GM18907 (cell line): ENCODE measurements around the gene SMCO2.
"Not testable (repeated sequence)": the region's sequence is repeated elsewhere in the genome, so short reads cannot be mapped to it uniquely, and the experiment has no call there.

Experiments
- ATAC-seq: cut with Tn5 transposase; IDR thresholded peaks from one replicate; pipeline ENCODE4 v1.9.1; 2021; ENCODE audit warnings: mild to moderate bottlenecking, moderate library complexity; ENCODE audit not compliant: unreplicated experiment

SMCO2 gene

GRCh38 chr12:27523642-27524493 lies 77.3 kb downstream of the SMCO2 start, which contains the start of gene PPFIBP1:
Gene PPFIBP1 (plus strand): TSS chr12:27524206. CDS start chr12:27633397, 109,191 bp downstream.
- peak; percentile 96 for ATAC-seq

GRCh38 chr12:27524494-27524835 lies 77.9 kb downstream of the SMCO2 start:
- ATAC-seq = no peak

- no peak for ATAC-seq
Measured at GRCh38 chr12:27524839-27525753, 78.6 kb downstream of the SMCO2 start.

DNA sequence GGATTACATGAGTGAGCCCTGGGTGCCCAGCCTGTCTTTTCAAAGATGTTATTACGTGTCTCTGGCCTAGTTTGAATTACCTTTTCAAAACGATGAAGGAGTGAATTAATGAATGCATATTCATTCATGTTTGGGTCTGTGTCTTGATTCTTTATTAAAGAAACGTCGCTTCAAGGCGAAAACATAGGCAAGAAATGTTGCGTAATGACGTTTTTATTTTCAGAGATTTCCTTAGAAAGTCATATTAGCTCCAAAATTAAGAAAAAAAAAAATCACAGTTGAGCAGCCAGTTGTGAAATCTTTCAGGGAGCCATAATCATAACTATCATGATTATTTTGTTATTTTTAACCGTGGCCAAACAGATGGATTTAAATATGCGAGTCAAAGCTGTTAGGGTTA lies 81.0 kb downstream of the SMCO2 start:
- ATAC-seq = no peak

DNA sequence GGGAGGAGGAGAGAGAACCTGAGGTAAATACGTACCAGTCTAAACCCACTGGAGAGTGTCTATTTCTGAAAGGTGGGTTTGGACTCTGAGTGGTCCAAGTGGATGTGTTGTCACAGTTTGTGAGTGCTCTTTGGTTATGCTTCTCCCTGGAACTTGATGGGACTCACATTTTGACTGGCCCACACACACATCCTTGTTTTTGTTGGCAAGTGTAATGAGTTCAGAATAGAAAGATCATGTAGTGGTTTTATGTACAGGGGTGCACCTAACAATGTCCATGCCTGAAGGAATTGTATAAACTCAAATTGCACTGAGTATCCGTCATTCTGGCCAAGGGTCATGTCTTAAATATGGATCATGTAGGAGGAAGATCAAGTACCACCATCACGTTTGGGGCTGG lies 82.3 kb downstream of the SMCO2 start:
- ATAC-seq = no peak

DNA sequence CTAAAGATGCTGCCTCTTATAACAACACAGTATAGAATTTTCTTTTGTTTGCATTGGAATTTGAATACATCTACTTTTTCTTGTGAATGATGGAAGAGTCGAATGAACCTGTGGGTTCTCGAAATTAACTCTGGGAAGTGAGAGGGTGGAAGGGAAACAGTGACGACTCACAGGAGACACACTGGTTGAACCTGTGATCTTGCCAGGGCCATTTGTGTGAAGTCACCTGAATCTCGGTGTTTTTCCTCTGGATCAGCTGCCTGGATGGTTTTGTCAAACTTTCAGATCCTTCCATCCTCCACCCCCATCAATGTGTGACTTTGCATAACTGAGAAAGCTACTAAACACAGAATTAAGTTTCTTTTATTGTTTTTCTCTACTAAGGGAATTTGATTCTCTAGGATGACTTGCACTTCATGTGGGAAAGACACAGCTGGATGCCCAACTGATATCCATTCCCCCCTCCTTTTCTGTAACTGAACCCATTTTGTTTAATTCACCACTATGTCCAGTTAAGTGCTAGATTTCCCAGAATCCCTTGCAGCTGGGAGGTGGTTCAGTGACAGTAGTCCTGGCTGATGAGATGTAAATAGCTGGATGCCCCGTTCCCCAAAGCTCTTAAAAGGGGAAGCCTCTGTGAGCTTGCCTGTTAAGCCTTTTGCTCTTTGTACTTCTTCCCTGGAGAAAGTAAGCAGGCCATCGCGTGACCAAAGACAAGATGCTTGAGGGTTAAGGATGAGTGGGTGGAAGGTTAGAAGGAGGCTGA lies 83.8 kb downstream of the SMCO2 start:
- no peak for ATAC-seq

GRCh38 chr12:27531896-27532295 lies 85.4 kb downstream of the SMCO2 start:
- ATAC-seq = no peak

DNA sequence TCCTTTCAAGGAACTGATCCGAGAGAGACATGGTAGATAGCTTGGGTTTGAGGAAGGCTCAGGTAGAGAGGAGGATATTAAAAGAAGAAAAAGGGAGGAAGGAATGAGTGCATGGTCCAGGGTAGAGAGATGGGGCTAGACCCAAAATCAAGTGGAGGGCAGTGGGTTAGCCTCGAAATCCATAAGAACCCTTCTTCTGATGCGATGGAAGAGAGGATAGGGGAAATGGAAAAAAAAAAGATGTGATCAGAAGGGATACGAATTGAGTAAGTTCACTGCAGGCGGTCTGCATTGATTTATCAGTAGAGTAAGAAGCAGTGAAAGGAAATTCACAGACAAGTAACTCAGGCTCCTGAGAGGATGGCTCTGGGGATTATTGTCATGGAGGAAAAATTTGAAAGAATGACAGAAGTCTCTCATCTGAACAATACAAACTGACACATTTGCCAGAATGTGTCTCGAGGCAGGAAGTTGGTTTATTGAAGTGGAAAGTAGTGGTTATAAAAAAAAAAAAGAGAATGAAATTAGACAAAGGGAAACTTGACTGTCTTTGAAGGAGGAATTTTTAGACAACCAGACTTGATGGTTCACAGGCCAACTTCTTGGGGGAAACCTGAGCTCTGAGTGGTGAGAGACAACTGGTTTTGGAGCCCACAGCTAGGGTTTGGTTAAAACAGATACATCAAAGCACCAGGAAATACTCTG lies 87.7 kb downstream of the SMCO2 start:
- ATAC-seq = peak; percentile 63

GRCh38 chr12:27534765-27535161 lies 88.2 kb downstream of the SMCO2 start:
- ATAC-seq = peak; percentile 20

GRCh38 chr12:27535318-27535717 lies 88.8 kb downstream of the SMCO2 start:
- no peak for ATAC-seq

- no peak for ATAC-seq
Measured at GRCh38 chr12:27537855-27538675, 91.5 kb downstream of the SMCO2 start.

DNA sequence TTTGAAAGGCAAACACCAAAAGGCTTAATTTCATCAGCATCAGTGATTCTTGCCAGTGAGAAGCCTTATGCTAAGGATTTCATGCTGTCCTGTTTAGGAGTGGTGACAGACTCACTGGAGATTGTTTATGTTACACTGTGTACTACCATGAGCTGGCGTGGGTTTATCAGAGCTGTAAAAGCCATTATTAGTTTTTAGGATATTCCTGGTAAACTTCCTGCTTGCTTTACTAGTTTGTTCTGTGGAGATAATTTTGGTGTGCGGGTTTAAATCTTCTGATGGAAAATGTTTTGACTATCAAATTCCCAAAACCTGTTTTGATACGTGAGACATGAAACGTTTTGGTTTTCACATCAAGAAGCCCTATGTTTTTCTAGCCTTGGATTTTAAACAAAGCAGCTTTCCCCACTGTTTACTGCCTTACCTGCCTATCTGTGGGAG lies 92.7 kb downstream of the SMCO2 start:
- no peak for ATAC-seq

DNA sequence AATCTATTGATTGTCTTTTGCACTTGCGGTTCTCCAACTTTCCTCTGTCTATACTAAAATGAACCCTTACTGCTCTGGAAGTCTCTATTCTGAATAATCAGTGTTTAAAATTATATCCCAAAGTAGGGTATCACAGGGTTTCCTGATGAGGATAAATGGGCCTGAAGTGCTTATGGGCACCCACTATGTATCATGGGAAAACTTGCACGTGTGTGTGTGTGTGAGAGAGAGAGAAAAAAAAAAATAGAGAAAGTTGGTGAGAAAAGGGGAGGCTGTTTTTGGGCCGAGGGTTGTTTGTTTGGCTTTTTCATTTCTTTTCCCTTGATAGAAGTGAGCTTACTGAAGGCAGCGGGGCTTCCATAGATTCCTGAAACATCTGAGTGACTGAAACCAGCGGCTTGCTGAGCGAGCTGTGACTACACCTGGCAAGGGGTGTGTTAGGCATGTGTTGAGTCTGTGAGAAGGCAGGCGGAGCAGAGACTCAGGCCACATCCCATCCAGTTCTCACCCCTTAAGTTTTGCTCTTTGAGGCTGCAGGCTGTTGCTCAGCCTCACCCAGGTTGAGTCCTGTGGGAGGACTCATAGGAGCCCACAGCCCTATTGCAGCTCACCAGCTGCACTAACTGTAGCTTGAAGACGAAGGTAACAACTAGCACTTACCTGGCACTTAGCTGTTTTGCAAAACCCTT lies 94.6 kb downstream of the SMCO2 start:
- ATAC-seq = peak; percentile 54

GRCh38 chr12:27542628-27543027 lies 96.1 kb downstream of the SMCO2 start:
- no peak for ATAC-seq

- not testable (repeated sequence) for ATAC-seq
Measured at GRCh38 chr12:27544858-27545257, 98.3 kb downstream of the SMCO2 start.

DNA sequence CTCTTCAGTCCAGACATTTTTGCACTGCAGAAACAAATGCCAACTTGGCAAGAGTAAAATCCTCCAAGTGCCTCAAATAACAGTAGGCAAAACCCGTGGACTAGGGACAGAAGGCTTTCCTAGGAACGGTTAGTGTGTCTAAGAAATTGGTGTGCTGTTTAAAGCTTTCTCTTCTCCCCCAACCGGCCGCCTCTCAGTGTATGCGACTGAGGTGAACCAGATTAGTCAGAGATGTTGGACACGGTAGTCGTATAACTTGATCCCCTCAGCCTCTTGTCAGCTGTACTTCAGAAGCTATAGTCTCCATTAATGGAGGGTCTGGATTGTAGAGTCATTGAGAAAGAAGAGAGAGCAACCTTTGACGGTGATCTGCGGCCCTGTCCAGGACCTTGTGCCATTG lies 99.1 kb downstream of the SMCO2 start:
- ATAC-seq = no peak

GRCh38 chr12:27547592-27547991 lies 101.1 kb downstream of the SMCO2 start:
- ATAC-seq = no peak

- no peak for ATAC-seq
Measured at GRCh38 chr12:27548301-27549199, 102.0 kb downstream of the SMCO2 start.
